ENCODE data around the gene ZNF135.
A peak's percentile ranks its signal among the peaks of the same experiment; 100 is the strongest.

Gene ZNF135

DNA sequence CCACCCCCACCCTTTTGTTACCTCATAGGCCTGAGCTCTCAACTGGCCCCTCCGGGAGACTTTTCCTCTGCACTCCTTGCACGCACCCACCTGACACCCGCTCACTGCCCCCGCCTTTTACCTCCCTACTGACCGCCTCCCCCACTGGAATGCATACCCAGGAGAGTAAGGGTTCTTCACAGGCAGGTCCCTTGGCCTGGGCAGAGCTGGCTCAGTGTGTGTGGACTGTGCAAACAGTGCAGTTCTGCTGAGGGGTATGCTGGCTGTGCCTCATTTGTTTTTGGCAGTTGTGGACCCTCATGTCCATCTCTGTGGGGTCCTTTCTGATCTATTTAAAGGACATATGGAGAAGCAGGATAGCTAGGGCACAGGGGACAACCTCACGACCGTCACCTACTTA lies 34.0 kb downstream of the ZNF135 start:
- Histone ChIP-seq H3K36me3 (replicated peaks; ENCODE audit: low read depth, low read length) (peaks cover 12% of the 10 kb centered on the region), H3K27me3 (ENCODE audit: low read depth, low read length) (no peaks in the 10 kb centered on the region)

GRCh38 chr19:58095328-58095727 lies 36.2 kb downstream of the ZNF135 start:
- Histone ChIP-seq H3K4me1 (ENCODE audit: low read length) (no peaks in the 10 kb centered on the region), H3K4me3 (ENCODE audit: low read length) (no peak overlapping the region), H3K27me3 (ENCODE audit: low read depth, low read length) (no peaks in the 10 kb centered on the region), H2AFZ (ENCODE audit: low read depth, low read length) (no peak overlapping the region), H3K4me2 (ENCODE audit: low read length) (no peak overlapping the region), H3K9me3 (ENCODE audit: insufficient read depth, low read length) (peaks cover 34% of the 10 kb centered on the region), H3K36me3 (replicated peaks; ENCODE audit: low read depth, low read length) (peaks cover 12% of the 10 kb centered on the region), H3K27ac (ENCODE audit: low read length) (no peak overlapping the region), H4K20me1 (ENCODE audit: insufficient read depth, low read length) (no peaks in the 10 kb centered on the region), H3K79me2 (ENCODE audit: low read length) (no peaks in the 10 kb centered on the region), H3K9ac (ENCODE audit: low read length) (no peak overlapping the region)
- TF ChIP-seq EZH2phosphoT487 (IDR thresholded peaks at IDR 0.05; ENCODE audit: low read depth), result no peak
- TF ChIP-seq, protein P1, sequence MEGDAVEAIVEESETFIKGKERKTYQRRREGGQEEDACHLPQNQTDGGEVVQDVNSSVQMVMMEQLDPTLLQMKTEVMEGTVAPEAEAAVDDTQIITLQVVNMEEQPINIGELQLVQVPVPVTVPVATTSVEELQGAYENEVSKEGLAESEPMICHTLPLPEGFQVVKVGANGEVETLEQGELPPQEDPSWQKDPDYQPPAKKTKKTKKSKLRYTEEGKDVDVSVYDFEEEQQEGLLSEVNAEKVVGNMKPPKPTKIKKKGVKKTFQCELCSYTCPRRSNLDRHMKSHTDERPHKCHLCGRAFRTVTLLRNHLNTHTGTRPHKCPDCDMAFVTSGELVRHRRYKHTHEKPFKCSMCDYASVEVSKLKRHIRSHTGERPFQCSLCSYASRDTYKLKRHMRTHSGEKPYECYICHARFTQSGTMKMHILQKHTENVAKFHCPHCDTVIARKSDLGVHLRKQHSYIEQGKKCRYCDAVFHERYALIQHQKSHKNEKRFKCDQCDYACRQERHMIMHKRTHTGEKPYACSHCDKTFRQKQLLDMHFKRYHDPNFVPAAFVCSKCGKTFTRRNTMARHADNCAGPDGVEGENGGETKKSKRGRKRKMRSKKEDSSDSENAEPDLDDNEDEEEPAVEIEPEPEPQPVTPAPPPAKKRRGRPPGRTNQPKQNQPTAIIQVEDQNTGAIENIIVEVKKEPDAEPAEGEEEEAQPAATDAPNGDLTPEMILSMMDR (IDR thresholded peaks at IDR 0.05; ENCODE audit: low read depth, low read length), result no peak

More for the DNA sequence above, 34.0 kb downstream of the ZNF135 start:
- Histone ChIP-seq H3K4me3 (ENCODE audit: low read length) (no peak overlapping the region), H4K20me1 (ENCODE audit: insufficient read depth, low read length) (no peaks in the 10 kb centered on the region), H2AFZ (ENCODE audit: low read depth, low read length) (no peak overlapping the region), H3K27ac (ENCODE audit: low read length) (no peak overlapping the region), H3K9me3 (ENCODE audit: insufficient read depth, low read length) (peaks cover 35% of the 10 kb centered on the region), H3K9ac (ENCODE audit: low read length) (no peak overlapping the region), H3K4me2 (ENCODE audit: low read length) (no peak overlapping the region), H3K4me1 (ENCODE audit: low read length) (no peaks in the 10 kb centered on the region), H3K79me2 (ENCODE audit: low read length) (no peaks in the 10 kb centered on the region)
- TF ChIP-seq, protein P1 (IDR thresholded peaks at IDR 0.05; ENCODE audit: low read depth, low read length), result no peak
- no peak for TF ChIP-seq EZH2phosphoT487 (IDR thresholded peaks at IDR 0.05; ENCODE audit: low read depth)

GRCh38 chr19:58096884-58097283 lies 37.8 kb downstream of the ZNF135 start:
- Histone ChIP-seq H3K4me3 (ENCODE audit: low read length) (no peak overlapping the region), H3K4me2 (ENCODE audit: low read length) (no peak overlapping the region), H3K27ac (ENCODE audit: low read length) (no peak overlapping the region), H3K9ac (ENCODE audit: low read length) (no peak overlapping the region), H2AFZ (ENCODE audit: low read depth, low read length) (no peak overlapping the region), H3K27me3 (ENCODE audit: low read depth, low read length) (no peaks in the 10 kb centered on the region), H4K20me1 (ENCODE audit: insufficient read depth, low read length) (no peaks in the 10 kb centered on the region), H3K36me3 (replicated peaks; ENCODE audit: low read depth, low read length) (peaks cover 10% of the 10 kb centered on the region), H3K79me2 (ENCODE audit: low read length) (no peaks in the 10 kb centered on the region), H3K9me3 (ENCODE audit: insufficient read depth, low read length) (peaks cover 31% of the 10 kb centered on the region), H3K4me1 (ENCODE audit: low read length) (no peaks in the 10 kb centered on the region)
- TF ChIP-seq, protein P1 (IDR thresholded peaks at IDR 0.05; ENCODE audit: low read depth, low read length), result no peak
- TF ChIP-seq EZH2phosphoT487 (IDR thresholded peaks at IDR 0.05; ENCODE audit: low read depth), result no peak

GRCh38 chr19:58097349-58097748 lies 38.3 kb downstream of the ZNF135 start:
- TF ChIP-seq, protein P1 (IDR thresholded peaks at IDR 0.05; ENCODE audit: low read depth, low read length), result no peak
- TF ChIP-seq EZH2phosphoT487 (IDR thresholded peaks at IDR 0.05; ENCODE audit: low read depth), result no peak
- Histone ChIP-seq H3K79me2 (ENCODE audit: low read length) (no peaks in the 10 kb centered on the region), H3K9me3 (ENCODE audit: insufficient read depth, low read length) (peaks cover 30% of the 10 kb centered on the region)

More at GRCh38 chr19:58097349-58097748, 38.3 kb downstream of the ZNF135 start:
- Histone ChIP-seq H4K20me1 (ENCODE audit: insufficient read depth, low read length) (no peaks in the 10 kb centered on the region), H3K4me3 (ENCODE audit: low read length) (peak overlapping the region; percentile 82), H3K4me2 (ENCODE audit: low read length) (no peak overlapping the region), H2AFZ (ENCODE audit: low read depth, low read length) (no peak overlapping the region), H3K9ac (ENCODE audit: low read length) (no peak overlapping the region), H3K27me3 (ENCODE audit: low read depth, low read length) (no peaks in the 10 kb centered on the region), H3K4me1 (ENCODE audit: low read length) (no peaks in the 10 kb centered on the region), H3K27ac (ENCODE audit: low read length) (no peak overlapping the region), H3K36me3 (replicated peaks; ENCODE audit: low read depth, low read length) (peaks cover 9% of the 10 kb centered on the region)
